Activated naive CD4-positive, alpha-beta T cell treated with anti-CD3 and anti-CD28 coated beads, Interleukin-2, amount 50 U/mL, for 72 hours (primary cell): Measurements from ENCODE around the gene NISCH. TPM values are rescaled to one million over a fixed set of nuclear protein-coding genes. Genes with fewer than 3 reads are reported as not detected.

ENCODE experiments used
- ATAC-seq, 2 donors: fragments of 150-1000 bp; cut with Tn5 transposase; 2 replicates each; pipeline ENCODE4 v1.10.0; 2021; ENCODE audit warnings: mild to moderate bottlenecking in 2 of 2, moderate library complexity in 2 of 2
- DNase-seq, 2 donors: peaks; one replicate each; pipeline ENCODE4 v3.0.0; 2021 to 2022; ENCODE audit warnings: low spot score in 2 of 2
- H3K27ac Mint-ChIP-seq, 2 donors: one replicate each; pipeline ENCODE4 v1.8.0; 2022; ENCODE audit warnings: mild to moderate bottlenecking in 2 of 2, mixed read lengths in 2 of 2
- H3K36me3 Mint-ChIP-seq, 2 donors: one replicate each; pipeline ENCODE4 v1.8.0; 2022; ENCODE audit warnings: mixed read lengths in 2 of 2
- H3K9me3 Mint-ChIP-seq, 2 donors: one replicate each; pipeline ENCODE4 v1.8.0; 2022; ENCODE audit warnings: mixed read lengths in 2 of 2
- total RNA-seq, 2 donors: library from RNA; stranded (reverse); gene quantifications; one replicate each; pipeline ENCODE4 v1.2.3, GENCODE V29; 2022

The NISCH gene
- total RNA-seq, 2 donors from 2014 or later: 79.7 to 105 TPM

- ATAC-seq (no peak), DNase-seq (no peak)
- Mint-ChIP-seq H3K27ac (peak overlapping the region in 1 of 2 donors; percentile 15), H3K36me3 (no peaks in the 10 kb centered on the region), H3K9me3 (no peaks in the 10 kb centered on the region)
These were observed 12.8 kb upstream of the NISCH start for GRCh38 chr3:52442409-52443267.

- DNase-seq (no peak), ATAC-seq (no peak)
- no peaks in the 10 kb centered on the region for H3K36me3 Mint-ChIP-seq
- no peaks in the 10 kb centered on the region for H3K9me3 Mint-ChIP-seq
- H3K27ac Mint-ChIP-seq: peak overlapping the region in 1 of 2 donors; percentile 15
These were observed 12.2 kb upstream of the NISCH start for GRCh38 chr3:52443268-52443610.

GRCh38 chr3:52443791-52444687 lies 11.4 kb upstream of the NISCH start:
- ATAC-seq: no peak

GRCh38 chr3:52444860-52445793 lies 10.3 kb upstream of the NISCH start, which contains the start of gene SEMA3G:
Gene SEMA3G, minus strand, starts transcription at chr3:52445103. Its CDS starts 76 bp downstream, at chr3:52445027.
- DNase-seq: peak in 1 of 2 donors; percentile 84
- no peaks in the 10 kb centered on the region for H3K9me3 Mint-ChIP-seq
- H3K36me3 Mint-ChIP-seq: no peaks in the 10 kb centered on the region
- peak; percentile 92 to 97 for ATAC-seq
- H3K27ac Mint-ChIP-seq: peak within 1 kb of the TSS in 1 of 2 donors; percentile 80

More at GRCh38 chr3:52443791-52444687, 11.4 kb upstream of the NISCH start:
- DNase-seq: no peak
- Mint-ChIP-seq H3K9me3 (no peaks in the 10 kb centered on the region), H3K36me3 (no peaks in the 10 kb centered on the region), H3K27ac (no peak overlapping the region)

- no peaks in the 10 kb centered on the region for H3K9me3 Mint-ChIP-seq
- H3K36me3 Mint-ChIP-seq: no peaks in the 10 kb centered on the region
- DNase-seq: no peak
- H3K27ac Mint-ChIP-seq: peak overlapping the region in 1 of 2 donors; percentile 80
- no peak for ATAC-seq
These were observed 9.4 kb upstream of the NISCH start for GRCh38 chr3:52446042-52446441.

GRCh38 chr3:52446631-52447511 lies 8.5 kb upstream of the NISCH start:
- Mint-ChIP-seq H3K36me3 (no peaks in the 10 kb centered on the region), H3K27ac (peak overlapping the region; percentile 47 to 65), H3K9me3 (no peaks in the 10 kb centered on the region)
- ATAC-seq: peak; percentile 64 to 66
- DNase-seq: peak; percentile 69 to 84

- Mint-ChIP-seq H3K9me3 (no peaks in the 10 kb centered on the region), H3K27ac (peak overlapping the region in 1 of 2 donors; percentile 65), H3K36me3 (no peaks in the 10 kb centered on the region)
- DNase-seq: no peak
- ATAC-seq: no peak
These were observed 7.7 kb upstream of the NISCH start for GRCh38 chr3:52447512-52448355.

GRCh38 chr3:52450489-52451236 lies 4.7 kb upstream of the NISCH start:
- no peak for DNase-seq
- Mint-ChIP-seq H3K9me3 (no peaks in the 10 kb centered on the region), H3K27ac (no peak overlapping the region), H3K36me3 (peaks cover 7 to 8% of the 10 kb centered on the region in 2 donors)
- no peak for ATAC-seq

- ATAC-seq: no peak
- Mint-ChIP-seq H3K9me3 (no peaks in the 10 kb centered on the region), H3K27ac (no peak overlapping the region), H3K36me3 (peaks cover 13 to 16% of the 10 kb centered on the region in 2 donors)
- no peak for DNase-seq
These were observed 3.9 kb upstream of the NISCH start for GRCh38 chr3:52451237-52452083.

GRCh38 chr3:52452126-52452525 lies 3.3 kb upstream of the NISCH start:
- peak overlapping the region in 1 of 2 donors; percentile 9 for H3K27ac Mint-ChIP-seq
- no peak for DNase-seq
- ATAC-seq: no peak
- no peaks in the 10 kb centered on the region for H3K9me3 Mint-ChIP-seq
- peaks cover 15 to 19% of the 10 kb centered on the region in 2 donors for H3K36me3 Mint-ChIP-seq

GRCh38 chr3:52452570-52453221 lies 2.7 kb upstream of the NISCH start:
- Mint-ChIP-seq H3K9me3 (no peaks in the 10 kb centered on the region), H3K27ac (peak overlapping the region in 1 of 2 donors; percentile 9), H3K36me3 (peaks cover 18 to 24% of the 10 kb centered on the region in 2 donors)
- DNase-seq (no peak), ATAC-seq (no peak)

GRCh38 chr3:52453496-52454249 lies 1.7 kb upstream of the NISCH start, which contains the start of gene TNNC1:
Gene TNNC1, minus strand, starts transcription at chr3:52454041. Its CDS starts 26 bp downstream, at chr3:52454015.
- DNase-seq (no peak), ATAC-seq (no peak)
- peak within 1 kb of the TSS; percentile 98 to 99 for H3K27ac Mint-ChIP-seq
- peaks cover 18 to 31% of the 10 kb centered on the region in 2 donors for H3K36me3 Mint-ChIP-seq
- no peaks in the 10 kb centered on the region for H3K9me3 Mint-ChIP-seq
